GM19468 (cell line): Measurements from ENCODE around the gene ARHGAP26.

Experiments used
- ATAC-seq: cut with Tn5 transposase; IDR thresholded peaks from one replicate; pipeline ENCODE4 v1.9.1; 2021; ENCODE audit warnings: mild to moderate bottlenecking, moderate library complexity, moderate number of reproducible peaks; ENCODE audit not compliant: unreplicated experiment; ENCODE audit errors: extremely low read depth

The ARHGAP26 gene

GRCh38 chr5:142808878-142809598 lies 38.9 kb downstream of the ARHGAP26 start:
- ATAC-seq = no peak

GRCh38 chr5:142810081-142810480 lies 39.9 kb downstream of the ARHGAP26 start:
- ATAC-seq = no peak

GRCh38 chr5:142810743-142811290 lies 40.6 kb downstream of the ARHGAP26 start:
- no peak for ATAC-seq

GRCh38 chr5:142811866-142812557 lies 41.8 kb downstream of the ARHGAP26 start:
- no peak for ATAC-seq

GRCh38 chr5:142813220-142813619 lies 43.0 kb downstream of the ARHGAP26 start:
- ATAC-seq = no peak

GRCh38 chr5:142814122-142814521 lies 43.9 kb downstream of the ARHGAP26 start:
- no peak for ATAC-seq

GRCh38 chr5:142815469-142815868 lies 45.3 kb downstream of the ARHGAP26 start:
- no peak for ATAC-seq

- no peak for ATAC-seq
These were observed 46.6 kb downstream of the ARHGAP26 start for GRCh38 chr5:142816531-142817430.

GRCh38 chr5:142817949-142818431 lies 47.8 kb downstream of the ARHGAP26 start:
- ATAC-seq = no peak

- ATAC-seq = no peak
These were observed 49.1 kb downstream of the ARHGAP26 start for GRCh38 chr5:142819292-142819691.

- no peak for ATAC-seq
These were observed 49.6 kb downstream of the ARHGAP26 start for GRCh38 chr5:142819825-142820224.

- ATAC-seq = no peak
These were observed 50.3 kb downstream of the ARHGAP26 start for GRCh38 chr5:142820447-142820846.

GRCh38 chr5:142821034-142821732 lies 51.0 kb downstream of the ARHGAP26 start:
- ATAC-seq = no peak

- ATAC-seq = no peak
These were observed 51.7 kb downstream of the ARHGAP26 start for GRCh38 chr5:142821733-142822487.

GRCh38 chr5:142823126-142823525 lies 52.9 kb downstream of the ARHGAP26 start:
- ATAC-seq = no peak

- ATAC-seq = no peak
These were observed 53.6 kb downstream of the ARHGAP26 start for GRCh38 chr5:142823806-142824205.

GRCh38 chr5:142824391-142824790 lies 54.2 kb downstream of the ARHGAP26 start:
- no peak for ATAC-seq

GRCh38 chr5:142825378-142826089 lies 55.4 kb downstream of the ARHGAP26 start:
- no peak for ATAC-seq
